ENCODE data around the gene PCSK6. TPM values are rescaled to one million over a fixed set of nuclear protein-coding genes. Genes with fewer than 3 reads are reported as not detected.
A peak's percentile ranks its signal among the peaks of the same experiment; 100 is the strongest.

PCSK6 gene
- total RNA-seq, result 15.4 TPM

DNA sequence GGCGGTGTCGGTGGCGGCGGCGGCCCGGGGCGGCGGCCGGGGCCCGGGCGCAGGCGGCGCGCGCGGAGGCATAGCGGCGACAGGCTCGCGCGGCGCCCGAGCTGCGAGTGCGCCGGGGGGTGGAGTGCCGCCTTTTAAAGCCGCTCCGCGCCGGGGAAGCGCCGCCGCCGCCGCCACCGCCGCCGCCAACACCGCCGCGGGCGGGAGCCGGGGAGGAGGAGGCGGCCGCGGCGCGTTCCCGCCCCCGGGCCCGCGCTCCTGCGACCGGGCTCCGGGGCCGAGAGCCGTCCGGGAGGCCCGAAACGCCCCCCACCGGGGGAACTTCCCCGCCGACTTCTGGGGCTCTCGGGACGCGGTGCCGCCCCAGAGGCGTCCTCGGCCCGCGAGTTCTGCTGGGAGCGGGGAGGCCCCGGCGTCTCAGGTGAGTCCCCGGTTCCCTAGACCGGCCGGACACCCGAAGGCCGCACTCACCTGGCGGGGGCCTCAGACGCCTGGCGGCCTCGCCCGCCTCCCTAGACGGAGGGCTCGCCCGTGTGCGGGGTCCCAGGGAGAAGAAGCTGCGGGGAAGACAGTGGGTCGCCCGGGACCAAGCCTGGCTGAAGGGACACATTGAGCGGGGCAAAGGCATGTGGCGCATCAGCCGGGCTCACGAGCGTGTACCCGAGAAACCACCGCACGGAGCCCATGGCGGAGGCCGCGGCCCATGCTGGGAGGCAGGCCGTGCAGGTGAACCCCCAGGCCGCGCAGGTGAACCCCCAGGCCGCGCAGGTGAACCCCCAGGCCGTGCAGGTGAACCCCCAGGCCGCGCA is at the start of gene PCSK6:
TSS of gene PCSK6 (minus strand) at position 109 of the 809 bp plus-strand sequence. CDS start at position 72, 37 bp downstream.
- DNase-seq, result no peak

DNA sequence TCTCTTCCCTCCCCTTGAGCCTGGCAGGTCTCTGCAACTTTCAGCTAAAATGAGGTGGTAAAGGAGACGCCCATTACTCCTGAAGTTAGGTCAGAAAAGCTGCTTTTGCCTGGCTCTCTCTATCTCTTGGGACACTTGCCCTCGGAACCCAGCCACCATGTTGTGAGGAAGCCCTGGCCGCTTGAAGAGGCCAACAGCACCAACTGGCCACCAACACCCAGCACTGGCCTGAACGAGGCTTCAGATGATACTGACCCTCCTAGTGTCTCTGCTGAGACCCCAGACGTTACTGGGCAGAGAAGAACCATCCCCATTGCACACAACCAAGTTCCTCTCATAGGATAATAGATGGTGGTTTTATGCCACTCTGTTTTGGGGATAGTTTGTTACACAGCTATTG is 49.5 kb upstream of the PCSK6 start:
- no peak for DNase-seq

DNA sequence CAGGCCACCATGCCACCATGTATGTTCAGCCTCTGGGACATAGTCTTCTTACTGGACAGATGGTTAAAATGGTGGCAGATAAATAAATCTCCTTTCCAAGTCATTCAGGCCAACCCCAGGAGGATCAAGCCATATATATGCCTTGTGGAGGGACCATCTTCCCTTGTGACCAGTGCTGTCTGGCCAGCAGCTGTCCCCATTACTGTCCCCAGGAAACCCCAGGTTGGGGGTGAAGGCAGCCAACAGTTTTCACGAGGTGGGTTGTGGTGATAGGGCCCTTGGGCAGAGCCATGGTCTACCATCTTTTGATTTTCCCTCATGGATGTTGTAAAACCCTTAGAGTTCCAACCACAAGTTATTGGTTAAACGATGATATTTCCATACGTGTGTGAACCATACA is 48.7 kb upstream of the PCSK6 start:
- DNase-seq, result no peak

DNA sequence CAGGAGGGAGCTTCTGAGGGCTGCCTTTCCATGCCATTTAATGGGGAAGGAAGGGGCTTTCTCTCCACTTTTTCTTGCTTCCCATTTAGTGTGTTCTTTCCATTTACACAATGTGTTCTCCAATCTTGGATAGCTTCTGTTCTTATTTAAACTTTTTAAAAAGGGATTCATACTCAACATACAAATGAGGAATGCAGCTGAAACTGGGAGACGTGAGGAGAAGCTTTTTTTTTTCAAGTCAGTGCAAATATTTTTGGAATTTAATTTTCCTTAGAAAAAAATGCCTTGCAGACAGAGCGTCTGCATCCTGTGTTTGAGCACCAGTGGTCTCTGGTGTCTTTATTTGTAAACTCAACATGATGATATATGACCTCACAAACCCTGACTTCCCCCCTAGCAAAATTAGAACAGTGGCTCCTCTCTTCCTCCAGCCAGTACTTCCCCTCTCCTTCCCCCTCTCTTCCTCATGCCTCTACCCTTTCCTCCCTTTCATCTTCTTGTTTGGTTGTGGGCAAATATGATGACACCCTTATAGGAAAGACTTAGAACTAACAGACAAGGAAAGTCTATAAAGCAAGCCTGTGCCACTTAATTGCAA is 48.1 kb upstream of the PCSK6 start:
- no peak for DNase-seq

- DNase-seq, result no peak
Measured at GRCh38 chr15:101536875-101537405, 47.4 kb upstream of the PCSK6 start.

- no peak for DNase-seq
Measured at GRCh38 chr15:101536166-101536874, 46.8 kb upstream of the PCSK6 start.

DNA sequence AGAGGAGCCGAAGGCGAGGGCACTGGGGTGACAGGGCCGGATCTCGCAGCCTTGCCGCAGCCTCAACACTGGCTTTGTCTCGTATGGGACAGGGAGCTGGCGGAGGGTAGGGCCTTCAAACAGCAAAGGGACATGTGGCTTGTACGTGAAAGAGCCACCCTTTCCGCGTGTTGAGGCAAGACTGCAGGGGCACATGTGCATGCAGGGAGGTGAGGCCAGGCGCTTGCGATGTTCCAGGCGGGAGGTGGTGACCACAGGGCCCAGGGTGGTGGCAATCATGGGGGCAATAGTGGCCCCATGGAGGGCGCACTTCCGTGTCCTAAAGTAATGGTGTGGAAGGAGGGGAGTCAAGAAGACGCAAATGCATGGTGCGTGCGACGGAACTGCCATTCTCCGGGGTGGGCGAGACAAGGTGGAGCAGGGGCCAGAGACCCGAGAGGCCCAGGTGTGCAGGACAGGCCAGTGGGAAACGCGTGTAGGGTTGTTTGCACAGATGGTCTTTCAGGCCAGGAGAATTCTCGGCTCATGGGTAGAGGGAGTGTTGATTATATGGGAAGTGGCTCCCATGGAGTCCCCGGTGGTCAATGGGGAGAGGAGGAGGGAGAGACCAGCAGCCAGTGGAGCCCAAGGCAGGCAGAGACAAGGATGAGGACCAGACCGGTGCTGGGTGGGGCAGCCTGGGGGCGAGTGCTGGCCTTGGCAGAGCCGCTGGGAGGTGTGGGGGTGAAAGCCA is 45.8 kb upstream of the PCSK6 start:
- no peak for DNase-seq

DNA sequence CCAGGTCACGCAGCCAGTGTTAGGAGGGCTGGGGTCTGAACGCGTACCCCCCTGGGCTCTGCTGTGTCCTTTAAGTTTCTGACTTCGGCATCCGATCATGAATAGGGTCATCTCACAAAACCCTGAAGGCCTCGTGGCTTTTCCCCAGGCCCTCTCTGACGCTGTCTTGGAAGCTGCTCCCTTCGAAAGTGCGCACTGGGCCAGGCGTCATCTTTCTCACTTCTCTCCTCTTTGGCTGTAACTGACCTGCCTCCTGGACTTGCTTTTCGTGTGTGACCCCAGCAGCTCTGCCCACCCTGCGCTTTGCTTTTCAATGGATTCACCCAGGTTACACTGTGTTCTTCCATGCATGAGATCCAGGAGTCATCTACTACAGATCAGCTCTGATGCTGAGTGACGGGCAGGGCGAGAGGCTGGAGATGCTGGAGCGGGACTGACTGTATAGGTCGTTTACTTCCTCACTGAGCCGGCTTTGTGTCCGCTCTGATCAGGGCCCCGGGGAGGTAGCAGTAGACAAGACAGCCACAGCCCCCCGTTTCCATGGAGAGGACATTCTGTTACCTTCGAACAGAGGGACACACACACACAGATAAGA is 45.0 kb upstream of the PCSK6 start:
- no peak for DNase-seq

GRCh38 chr15:101533371-101534140 is 44.0 kb upstream of the PCSK6 start:
- no peak for DNase-seq

GRCh38 chr15:101532865-101533264 is 43.4 kb upstream of the PCSK6 start:
- DNase-seq, result no peak

GRCh38 chr15:101531170-101531569 is 41.7 kb upstream of the PCSK6 start:
- DNase-seq, result no peak

DNA sequence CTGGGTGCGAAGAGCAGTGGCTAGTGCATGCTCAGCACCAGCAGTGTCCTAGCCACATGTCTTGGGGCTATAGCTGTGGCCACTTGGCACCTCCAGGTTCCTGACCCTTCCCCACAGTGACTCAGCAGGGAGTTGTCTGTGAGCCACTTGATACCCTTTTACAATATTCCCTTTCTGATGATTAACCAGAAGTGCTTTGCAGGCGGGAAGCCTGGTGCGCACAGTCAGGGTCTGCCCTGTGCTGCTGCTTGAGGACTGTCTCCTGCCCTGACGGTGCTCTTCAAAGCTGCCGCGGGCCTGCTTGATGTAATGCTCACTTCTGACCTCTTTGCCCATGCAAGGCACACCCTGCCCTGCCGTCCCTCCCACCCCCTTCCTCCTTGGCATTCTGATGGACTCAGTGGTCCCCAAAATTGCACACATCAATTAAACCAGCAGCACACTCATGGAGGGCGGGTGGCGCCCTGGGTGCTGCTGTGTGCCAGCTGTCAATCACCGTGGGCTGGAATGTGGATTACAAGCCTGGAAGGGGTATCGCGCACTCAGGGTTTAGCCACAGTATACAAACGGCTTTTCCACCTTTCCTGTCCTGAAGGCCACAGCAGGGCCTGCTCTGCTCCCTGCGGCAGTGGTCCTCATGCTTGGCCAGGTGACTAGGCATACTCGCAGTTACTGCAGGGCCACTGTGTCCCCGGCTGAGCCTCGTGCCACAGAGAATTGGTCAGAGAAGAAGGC is 40.9 kb upstream of the PCSK6 start:
- DNase-seq, result no peak

GRCh38 chr15:101528917-101529299 is 39.4 kb upstream of the PCSK6 start:
- DNase-seq, result no peak

DNA sequence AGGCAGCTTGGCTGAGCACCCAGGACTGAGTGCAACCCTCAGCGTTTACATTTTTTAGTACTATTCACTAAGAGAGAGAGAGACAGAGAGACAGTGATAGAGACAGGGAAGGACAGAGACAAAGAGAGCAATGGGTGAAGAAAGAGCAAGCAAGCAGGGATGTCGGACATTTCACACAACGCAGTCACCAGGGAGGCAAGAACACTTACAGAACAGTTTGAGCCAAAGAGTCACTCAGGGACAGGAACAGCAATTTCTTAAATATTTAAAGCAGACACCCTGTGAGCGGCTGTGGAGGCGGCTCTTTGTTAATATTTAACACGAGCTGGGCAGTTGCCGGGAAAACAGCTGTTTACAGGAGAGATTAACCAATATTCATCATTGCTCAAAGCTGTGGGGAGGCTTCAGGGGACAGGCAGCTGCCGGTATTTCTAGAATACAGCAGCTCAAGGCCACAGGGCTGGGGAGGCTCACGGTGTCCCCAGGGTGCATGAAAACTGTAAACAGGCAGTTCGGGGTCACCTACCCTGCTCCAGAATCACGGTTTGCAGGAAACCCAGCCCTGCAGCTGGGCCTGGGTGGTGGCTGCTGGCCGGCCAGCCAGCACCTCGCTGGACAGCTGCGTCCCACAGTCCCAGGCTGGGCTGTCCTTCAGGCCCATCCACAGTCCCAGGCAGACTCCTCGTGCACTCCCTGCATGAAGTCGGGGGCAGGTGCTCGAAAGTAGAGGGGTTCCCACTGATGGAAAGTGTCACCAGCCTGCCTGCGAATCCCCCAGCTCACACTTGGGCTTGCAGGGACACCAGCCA is 38.8 kb upstream of the PCSK6 start:
- DNase-seq, result no peak

GRCh38 chr15:101526890-101527289 is 37.4 kb upstream of the PCSK6 start:
- no peak for DNase-seq

- DNase-seq, result no peak
Measured at GRCh38 chr15:101526442-101526841, 36.9 kb upstream of the PCSK6 start.

DNA sequence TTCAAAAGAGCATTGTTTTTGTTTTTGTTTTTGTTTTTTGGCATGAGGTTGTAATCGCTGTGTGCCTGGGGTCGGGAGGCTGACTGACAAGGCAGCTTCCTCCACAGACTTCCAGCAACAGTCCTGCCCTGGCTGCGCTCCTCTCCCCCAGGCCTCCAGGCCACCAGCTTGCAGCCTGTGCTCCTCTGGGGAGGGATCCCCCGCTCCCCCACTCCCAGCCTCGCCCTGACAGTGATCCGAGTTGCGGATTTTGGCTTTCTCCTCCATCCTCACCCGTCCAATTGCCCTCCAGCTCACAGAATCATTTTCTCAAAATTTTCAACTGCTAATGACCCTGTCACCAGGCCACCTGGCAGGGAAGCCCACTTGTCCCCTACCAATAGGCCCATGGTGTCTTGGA is 36.5 kb upstream of the PCSK6 start:
- no peak for DNase-seq

DNA sequence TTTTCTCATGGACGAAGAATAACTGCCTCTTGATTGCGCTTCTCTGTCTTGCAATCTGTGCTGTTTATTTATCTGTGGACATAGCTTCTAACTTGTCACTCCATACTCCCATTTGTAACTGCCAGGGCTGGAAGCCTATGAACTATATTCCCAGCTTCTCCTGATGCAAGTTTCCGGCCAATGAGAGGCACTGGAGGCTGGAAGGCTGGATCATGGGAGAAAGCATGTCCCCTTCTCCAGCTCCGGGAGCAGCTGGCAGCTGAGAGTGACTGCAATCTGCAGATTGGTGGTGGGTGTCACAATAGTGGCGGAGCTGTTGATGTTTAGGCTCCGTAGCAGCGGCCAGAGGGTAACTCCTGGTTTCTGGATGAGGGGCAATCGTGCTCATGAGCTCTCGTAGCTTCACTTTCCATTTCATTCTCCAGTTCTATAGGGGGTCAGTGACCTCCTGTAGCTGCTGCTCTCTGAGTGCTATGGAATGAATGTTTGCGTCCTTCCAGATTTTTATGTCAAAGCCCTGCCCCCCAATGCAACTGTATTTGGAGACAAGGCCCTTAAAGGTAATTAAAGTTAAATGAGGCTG is 35.7 kb upstream of the PCSK6 start:
- DNase-seq, result no peak

DNA sequence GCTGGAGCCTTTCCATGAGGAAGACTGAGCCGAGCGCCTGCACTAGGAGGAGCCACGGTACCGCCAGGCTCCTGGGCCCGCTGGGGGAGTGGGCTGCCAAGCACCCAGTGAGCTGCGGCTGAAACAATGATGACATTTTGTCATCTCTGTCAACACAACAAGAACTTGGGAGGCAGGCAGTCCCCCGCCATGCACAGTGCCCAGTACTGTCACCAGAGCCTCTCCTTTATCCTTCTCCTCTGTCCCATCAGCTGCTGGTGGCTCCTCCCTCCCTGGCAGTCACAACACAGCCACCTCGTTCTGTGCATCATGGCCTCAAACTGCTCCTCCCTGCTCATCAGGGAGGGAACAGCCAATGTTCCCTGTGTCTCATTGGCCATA is 34.0 kb upstream of the PCSK6 start:
- peak; percentile 73 for DNase-seq
